Right atrium auricular region (tissue), 2 donors: Measurements from ENCODE around the gene PTH2. TPM values are rescaled to one million over a fixed set of nuclear protein-coding genes. Genes with fewer than 3 reads are reported as not detected.

Experiments used
- DNase-seq: peaks from one replicate; pipeline ENCODE4 v3.0.0-alpha.2; 2019; ENCODE audit warnings: low spot score
- H3K27ac ChIP-seq, 2 donors: fragments of 200-600 bp; sonication (generic); 1 replicate in 1 of 2; 2 replicates in 1 of 2; pipeline ENCODE4 v1.5.1; 2016 to 2019
- H3K27me3 ChIP-seq, 2 donors: fragments of 200-600 bp; sonication (generic); one replicate each; pipeline versions ENCODE4 v1.5.1 to v1.6.0; 2017 to 2019
- H3K36me3 ChIP-seq: fragments of 200-600 bp; sonication (generic); one replicate; pipeline ENCODE4 v1.5.1; 2016
- H3K4me1 ChIP-seq, 2 donors: fragments of 200-600 bp; sonication (generic); one replicate each; pipeline versions ENCODE4 v1.5.1 to v1.6.0; 2017 to 2019
- H3K4me3 ChIP-seq, 2 donors: fragments of 200-600 bp; sonication (generic); 1 replicate in 1 of 2; 2 replicates in 1 of 2; pipeline ENCODE4 v1.5.1; 2017 to 2019; ENCODE audit warnings: mild to moderate bottlenecking in 1 of 2, moderate library complexity in 1 of 2
- H3K9me3 ChIP-seq, 2 donors: fragments of 200-600 bp; sonication (generic); one replicate each; pipeline ENCODE4 v1.5.1; 2019
- total RNA-seq, 2 donors: library from RNA; depleted of rRNA; stranded (reverse); fragments of >200 nt; gene quantifications; one replicate each; pipeline ENCODE4 v1.1.0, GENCODE V29; 2016
- TF ChIP-seq, protein P1 (sequence below), 2 donors: fragments of 200-600 bp; sonication (generic); IDR thresholded peaks; one replicate each; pipeline ENCODE4 v1.5.1; 2019; ENCODE audit warnings: antibody characterized with exemption in 2 of 2

PTH2 gene
- total RNA-seq = not detected

GRCh38 chr19:49423071-49423984 is at the start of gene PTH2:
Gene PTH2, minus strand, starts transcription at chr19:49423441. Its CDS starts 102 bp downstream, at chr19:49423339.
- H3K27me3 ChIP-seq = peaks cover 49 to 60% of the 10 kb centered on the region in 2 donors
- H3K36me3 ChIP-seq = no peaks in the 10 kb centered on the region
- H3K4me3 ChIP-seq = peak within 1 kb of the TSS in 1 of 2 donors; percentile 35
- TF ChIP-seq, protein P1, sequence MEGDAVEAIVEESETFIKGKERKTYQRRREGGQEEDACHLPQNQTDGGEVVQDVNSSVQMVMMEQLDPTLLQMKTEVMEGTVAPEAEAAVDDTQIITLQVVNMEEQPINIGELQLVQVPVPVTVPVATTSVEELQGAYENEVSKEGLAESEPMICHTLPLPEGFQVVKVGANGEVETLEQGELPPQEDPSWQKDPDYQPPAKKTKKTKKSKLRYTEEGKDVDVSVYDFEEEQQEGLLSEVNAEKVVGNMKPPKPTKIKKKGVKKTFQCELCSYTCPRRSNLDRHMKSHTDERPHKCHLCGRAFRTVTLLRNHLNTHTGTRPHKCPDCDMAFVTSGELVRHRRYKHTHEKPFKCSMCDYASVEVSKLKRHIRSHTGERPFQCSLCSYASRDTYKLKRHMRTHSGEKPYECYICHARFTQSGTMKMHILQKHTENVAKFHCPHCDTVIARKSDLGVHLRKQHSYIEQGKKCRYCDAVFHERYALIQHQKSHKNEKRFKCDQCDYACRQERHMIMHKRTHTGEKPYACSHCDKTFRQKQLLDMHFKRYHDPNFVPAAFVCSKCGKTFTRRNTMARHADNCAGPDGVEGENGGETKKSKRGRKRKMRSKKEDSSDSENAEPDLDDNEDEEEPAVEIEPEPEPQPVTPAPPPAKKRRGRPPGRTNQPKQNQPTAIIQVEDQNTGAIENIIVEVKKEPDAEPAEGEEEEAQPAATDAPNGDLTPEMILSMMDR (IDR thresholded peaks at IDR 0.05) = no peak
- no peak within 1 kb of the TSS for H3K27ac ChIP-seq
- peaks cover 0 to 40% of the 10 kb centered on the region in 2 donors for H3K4me1 ChIP-seq
- no peak for DNase-seq
- no peaks in the 10 kb centered on the region for H3K9me3 ChIP-seq

DNA sequence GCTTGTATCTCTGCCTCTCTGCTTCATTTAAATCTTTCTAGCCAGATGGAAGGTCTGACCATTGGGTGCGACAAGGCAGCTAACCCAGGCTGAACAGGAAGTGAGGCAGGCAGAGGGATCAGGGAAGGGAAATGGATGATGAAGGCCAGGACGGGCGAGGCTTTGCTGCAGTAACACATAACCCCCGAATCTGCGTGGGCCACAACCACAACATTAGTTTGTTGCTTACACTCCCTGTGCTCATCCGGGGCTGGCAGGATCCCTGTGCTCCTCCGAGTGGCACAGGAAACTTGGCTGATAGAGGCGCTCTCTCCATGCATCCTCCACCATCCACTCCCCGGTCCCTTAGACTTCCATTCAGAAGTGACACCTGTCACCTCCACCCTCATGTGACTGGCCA is 49.7 kb upstream of the PTH2 start:
- Histone ChIP-seq H3K4me3 (no peak overlapping the region), H3K4me1 (peaks cover 0 to 49% of the 10 kb centered on the region in 2 donors), H3K27ac (no peak overlapping the region), H3K9me3 (no peaks in the 10 kb centered on the region), H3K27me3 (no peaks in the 10 kb centered on the region), H3K36me3 (no peaks in the 10 kb centered on the region)
- no peak for DNase-seq
- TF ChIP-seq, protein P1 (IDR thresholded peaks at IDR 0.05) = no peak

DNA sequence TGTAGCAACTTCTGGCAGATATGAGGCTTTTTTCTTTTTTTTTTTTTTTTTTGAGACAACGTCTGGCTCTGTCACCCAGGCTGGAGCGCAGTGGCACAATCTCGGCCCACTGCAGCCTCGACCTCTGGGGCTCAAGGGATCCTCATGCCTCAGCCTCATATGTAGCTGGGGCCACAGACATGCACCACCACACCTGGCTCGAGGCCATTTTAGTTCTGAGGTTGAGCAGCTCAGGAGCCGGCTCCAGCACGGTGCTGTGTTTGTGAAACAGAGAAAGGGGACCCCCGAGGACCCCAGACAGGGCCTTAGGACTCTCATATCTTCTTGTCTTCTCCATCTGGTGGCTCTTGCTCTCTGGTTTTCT is 47.4 kb upstream of the PTH2 start:
- peak overlapping the region in 1 of 2 donors; percentile 36 for H3K27ac ChIP-seq
- H3K9me3 ChIP-seq = no peaks in the 10 kb centered on the region
- no peak for DNase-seq
- no peak overlapping the region for H3K4me3 ChIP-seq
- no peaks in the 10 kb centered on the region for H3K27me3 ChIP-seq
- no peaks in the 10 kb centered on the region for H3K36me3 ChIP-seq
- TF ChIP-seq, protein P1 (IDR thresholded peaks at IDR 0.05) = no peak
- peaks cover 0 to 44% of the 10 kb centered on the region in 2 donors for H3K4me1 ChIP-seq

GRCh38 chr19:49469828-49470614 is 46.8 kb upstream of the PTH2 start:
- Histone ChIP-seq H3K4me3 (no peak overlapping the region), H3K36me3 (no peaks in the 10 kb centered on the region), H3K27ac (peak overlapping the region; percentile 63 to 75), H3K27me3 (no peaks in the 10 kb centered on the region), H3K4me1 (peaks cover 0 to 44% of the 10 kb centered on the region in 2 donors), H3K9me3 (no peaks in the 10 kb centered on the region)
- no peak for DNase-seq
- TF ChIP-seq, protein P1 (IDR thresholded peaks at IDR 0.05) = no peak

- H3K27ac ChIP-seq = peak overlapping the region; percentile 66 to 75
- DNase-seq = peak; percentile 97
- H3K27me3 ChIP-seq = no peaks in the 10 kb centered on the region
- H3K36me3 ChIP-seq = peaks cover 6% of the 10 kb centered on the region
- peaks cover 0 to 34% of the 10 kb centered on the region in 2 donors for H3K4me1 ChIP-seq
- no peaks in the 10 kb centered on the region for H3K9me3 ChIP-seq
- H3K4me3 ChIP-seq = no peak overlapping the region
- TF ChIP-seq, protein P1 (IDR thresholded peaks at IDR 0.05) = no peak
These were observed 45.7 kb upstream of the PTH2 start for GRCh38 chr19:49468746-49469447.
